Epithelial cell of proximal tubule (primary cell): ENCODE data around the gene EPC2. TPM values are rescaled to one million over a fixed set of nuclear protein-coding genes. Genes with fewer than 3 reads are reported as not detected.
A peak's percentile ranks its signal among the peaks of the same experiment; 100 is the strongest.
"Not testable (repeated sequence)": the region's sequence is repeated elsewhere in the genome, so short reads cannot be mapped to it uniquely, and the experiment has no call there.

Source experiments
- DNase-seq: peaks from one replicate; pipeline ENCODE4 v3.0.0-alpha.2; 2011; ENCODE audit warnings: low read depth
- H3K4me3 ChIP-seq: 2 replicates; pipeline ENCODE4 v1.5.1; 2011; ENCODE audit warnings: low read depth, mild to moderate bottlenecking, low read length
- CTCF ChIP-seq: conservative IDR thresholded peaks from 2 replicates; pipeline ENCODE4 v1.5.1; 2012; ENCODE audit warnings: low read depth, mild to moderate bottlenecking, low read length
- total RNA-seq: library from RNA; depleted of rRNA; stranded (reverse); fragments of >200 nt; gene quantifications from 2 replicates; pipeline ENCODE4 v1.2.3, GENCODE V29; 2015

Gene EPC2
- total RNA-seq, 1 donor from 2014 or later = 15.3 TPM

GRCh38 chr2:148645539-148646230, 1.1 kb downstream of the EPC2 start:
- peak overlapping the region; percentile 80 for H3K4me3 ChIP-seq
- TF ChIP-seq CTCF = no peak
- DNase-seq = peak; percentile 76

- DNase-seq = no peak
- H3K4me3 ChIP-seq = peak overlapping the region; percentile 80
- no peak for TF ChIP-seq CTCF
These were observed 1.6 kb downstream of the EPC2 start for GRCh38 chr2:148646231-148646559.

- DNase-seq, H3K4me3 ChIP-seq: not testable (repeated sequence)
These were observed 3.2 kb downstream of the EPC2 start for GRCh38 chr2:148647711-148648110.

- TF ChIP-seq CTCF = no peak
- H3K4me3 ChIP-seq = no peak overlapping the region
- no peak for DNase-seq
These were observed 5.4 kb downstream of the EPC2 start for GRCh38 chr2:148649936-148650335.

GRCh38 chr2:148650881-148651280, 6.3 kb downstream of the EPC2 start:
- DNase-seq = no peak
- no peak overlapping the region for H3K4me3 ChIP-seq
- no peak for TF ChIP-seq CTCF

- DNase-seq = no peak
- no peak for TF ChIP-seq CTCF
- H3K4me3 ChIP-seq = no peak overlapping the region
These were observed 7.4 kb downstream of the EPC2 start for GRCh38 chr2:148651972-148652371.

- no peak overlapping the region for H3K4me3 ChIP-seq
- no peak for TF ChIP-seq CTCF
These were observed 8.9 kb downstream of the EPC2 start for GRCh38 chr2:148653437-148653836.

GRCh38 chr2:148654435-148654834, 9.9 kb downstream of the EPC2 start:
- no peak overlapping the region for H3K4me3 ChIP-seq
- no peak for TF ChIP-seq CTCF
- no peak for DNase-seq

More at GRCh38 chr2:148653437-148653836, 8.9 kb downstream of the EPC2 start:
- no peak for DNase-seq
